GM21423 (cell line): ENCODE data around the gene DYNLT4.
A peak's percentile ranks its signal among the peaks of the same experiment; 100 is the strongest.
"Not testable (repeated sequence)": the region's sequence is repeated elsewhere in the genome, so short reads cannot be mapped to it uniquely, and the experiment has no call there.

Experiments used
- ATAC-seq: cut with Tn5 transposase; IDR thresholded peaks from one replicate; pipeline ENCODE4 v1.9.1; 2021; ENCODE audit warnings: mild to moderate bottlenecking, moderate library complexity; ENCODE audit not compliant: unreplicated experiment

DYNLT4 gene

GRCh38 chr1:44775078-44775929, 31.8 kb downstream of the DYNLT4 start, which contains the start of gene RPS8:
Gene RPS8 (plus strand): TSS chr1:44775540. CDS start chr1:44775597, 57 bp downstream.
- peak; percentile 79 for ATAC-seq

GRCh38 chr1:44766421-44766820, 40.7 kb downstream of the DYNLT4 start:
- not testable (repeated sequence) for ATAC-seq

GRCh38 chr1:44760876-44761275, 46.3 kb downstream of the DYNLT4 start:
- no peak for ATAC-seq

GRCh38 chr1:44759077-44759476, 48.1 kb downstream of the DYNLT4 start:
- ATAC-seq, result no peak

GRCh38 chr1:44757420-44757819, 49.7 kb downstream of the DYNLT4 start:
- peak; percentile 69 for ATAC-seq
